AG09319 (cell line): Measurements from ENCODE around the gene DGKZ.

Source experiments
- DNase-seq: peaks from one replicate; pipeline ENCODE4 v3.0.0-alpha.2; 2010; ENCODE audit warnings: low read depth; ENCODE audit errors: extremely low read depth
- TF ChIP-seq, protein P1 (sequence below): IDR thresholded peaks from 2 replicates; pipeline ENCODE4 v1.5.1; 2011; ENCODE audit warnings: low read depth, mild to moderate bottlenecking, inconsistent platforms, low read length, moderate library complexity

Gene DGKZ

DNA sequence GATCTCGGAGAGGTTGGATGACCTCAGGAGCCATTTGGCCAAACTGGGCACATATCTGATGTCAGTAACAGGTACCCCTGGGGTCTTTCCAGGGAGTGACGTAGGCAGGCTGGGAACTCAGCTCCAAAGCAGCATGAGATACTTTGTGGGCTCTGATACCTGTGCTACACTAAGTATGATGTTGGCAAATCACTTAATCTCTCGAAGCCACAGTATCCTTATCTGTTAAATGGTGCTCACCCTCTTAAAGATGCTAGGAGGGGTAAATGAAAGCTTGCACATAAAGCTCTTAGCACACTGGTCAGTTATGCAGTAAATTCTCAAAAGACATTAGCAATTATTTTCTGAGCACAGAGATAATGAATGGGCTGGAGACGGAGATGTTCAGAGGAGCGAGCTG lies 17.1 kb upstream of the DGKZ start:
- DNase-seq: no peak
- TF ChIP-seq, protein P1, sequence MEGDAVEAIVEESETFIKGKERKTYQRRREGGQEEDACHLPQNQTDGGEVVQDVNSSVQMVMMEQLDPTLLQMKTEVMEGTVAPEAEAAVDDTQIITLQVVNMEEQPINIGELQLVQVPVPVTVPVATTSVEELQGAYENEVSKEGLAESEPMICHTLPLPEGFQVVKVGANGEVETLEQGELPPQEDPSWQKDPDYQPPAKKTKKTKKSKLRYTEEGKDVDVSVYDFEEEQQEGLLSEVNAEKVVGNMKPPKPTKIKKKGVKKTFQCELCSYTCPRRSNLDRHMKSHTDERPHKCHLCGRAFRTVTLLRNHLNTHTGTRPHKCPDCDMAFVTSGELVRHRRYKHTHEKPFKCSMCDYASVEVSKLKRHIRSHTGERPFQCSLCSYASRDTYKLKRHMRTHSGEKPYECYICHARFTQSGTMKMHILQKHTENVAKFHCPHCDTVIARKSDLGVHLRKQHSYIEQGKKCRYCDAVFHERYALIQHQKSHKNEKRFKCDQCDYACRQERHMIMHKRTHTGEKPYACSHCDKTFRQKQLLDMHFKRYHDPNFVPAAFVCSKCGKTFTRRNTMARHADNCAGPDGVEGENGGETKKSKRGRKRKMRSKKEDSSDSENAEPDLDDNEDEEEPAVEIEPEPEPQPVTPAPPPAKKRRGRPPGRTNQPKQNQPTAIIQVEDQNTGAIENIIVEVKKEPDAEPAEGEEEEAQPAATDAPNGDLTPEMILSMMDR: no peak

DNA sequence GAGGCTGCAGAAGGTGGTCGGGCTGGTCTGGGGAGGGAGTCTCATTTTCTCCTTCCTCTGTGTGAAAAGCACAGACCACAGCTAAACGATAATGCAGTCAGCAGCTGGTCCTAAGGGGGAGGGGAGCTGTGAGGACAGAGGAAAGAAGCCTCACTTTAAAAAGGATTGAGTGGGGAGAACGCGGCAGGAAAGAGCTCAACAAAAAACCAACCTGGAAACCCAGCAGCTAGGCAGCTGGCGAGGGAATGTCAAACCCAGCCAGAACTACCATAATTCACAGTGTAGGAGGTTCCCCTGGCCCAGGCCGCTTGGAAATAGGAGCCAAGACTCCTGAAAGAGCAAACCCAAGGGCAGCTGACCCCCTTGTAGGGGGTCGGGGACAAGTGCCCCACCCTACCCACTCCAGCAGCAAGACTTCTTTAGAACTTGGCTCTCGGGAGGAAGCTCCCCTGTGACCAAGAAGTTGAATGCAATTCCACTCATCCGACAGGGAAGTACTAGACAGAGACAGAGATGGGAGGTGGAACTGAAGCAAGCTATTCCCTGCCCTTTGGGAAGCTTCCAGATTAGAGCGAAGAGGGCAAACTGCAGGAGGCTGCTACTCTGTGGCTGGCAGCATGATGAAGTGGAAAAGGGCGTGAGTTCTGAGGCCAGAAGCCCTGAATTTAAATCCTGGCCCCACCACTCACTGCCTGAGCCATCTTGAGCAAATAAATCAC lies 16.5 kb upstream of the DGKZ start:
- DNase-seq: no peak

GRCh38 chr11:46331282-46331984 lies 15.8 kb upstream of the DGKZ start:
- TF ChIP-seq, protein P1: no peak
- DNase-seq: no peak

More for the DNA sequence above, 16.5 kb upstream of the DGKZ start:
- TF ChIP-seq, protein P1: no peak

DNA sequence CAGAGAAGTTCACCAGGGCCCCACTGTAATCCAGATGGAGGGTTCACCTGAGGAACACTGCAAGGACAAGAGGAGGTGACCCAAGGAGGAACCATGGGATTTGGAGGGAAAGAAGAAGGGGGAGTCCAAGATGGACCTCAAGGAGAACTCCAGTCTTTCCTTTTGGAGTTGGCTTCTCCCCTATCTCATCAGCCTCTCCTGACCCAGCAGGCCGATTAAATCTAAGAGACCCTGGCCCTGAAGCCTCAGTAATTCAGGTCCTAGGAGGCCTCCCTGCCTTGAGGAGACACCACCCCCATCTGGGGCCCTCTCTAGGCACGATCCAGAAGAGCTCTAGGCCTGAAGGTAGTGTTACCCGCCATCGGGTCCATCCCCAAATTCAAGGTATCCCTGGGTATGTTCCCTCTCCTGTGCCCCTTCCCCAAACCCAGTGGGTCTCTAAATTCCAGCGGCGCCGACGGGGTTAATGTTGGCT lies 15.1 kb upstream of the DGKZ start:
- DNase-seq: no peak
- TF ChIP-seq, protein P1: no peak

GRCh38 chr11:46332568-46333393 lies 14.5 kb upstream of the DGKZ start:
- TF ChIP-seq, protein P1: no peak
- DNase-seq: no peak

DNA sequence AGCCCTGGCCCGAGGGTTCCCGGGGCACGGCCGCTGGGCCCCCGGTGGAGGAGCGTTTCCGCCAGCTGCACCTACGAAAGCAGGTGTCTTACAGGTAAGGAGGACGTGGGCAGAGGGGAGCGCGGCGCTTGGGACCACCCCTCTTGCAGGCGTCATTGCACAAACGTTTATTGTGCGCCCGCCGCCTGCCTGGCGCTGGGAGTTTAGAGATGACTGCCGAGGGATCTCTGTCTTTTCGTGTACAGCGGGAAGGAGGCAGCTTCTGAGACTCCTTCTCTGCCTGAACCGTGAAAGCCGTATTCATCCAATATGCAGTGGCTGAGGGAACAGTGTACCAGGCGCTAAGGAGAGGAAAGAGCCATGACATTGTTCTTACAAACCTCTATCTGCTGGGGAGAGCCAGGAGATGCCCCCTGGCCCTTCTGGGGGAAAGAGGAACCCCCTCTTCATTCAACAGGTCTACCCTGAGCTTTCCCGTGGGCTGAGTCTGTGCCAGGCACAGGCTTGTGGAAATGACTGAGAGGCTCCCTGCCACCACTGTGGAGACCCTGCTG lies 13.8 kb upstream of the DGKZ start:
- TF ChIP-seq, protein P1: no peak
- no peak for DNase-seq
